ENCODE data around the gene UPF1. TPM values are rescaled to one million over a fixed set of nuclear protein-coding genes. Genes with fewer than 3 reads are reported as not detected.

UPF1 gene
- polyA plus RNA-seq, 2 of the 4 experiments (the other 2 are of a cell fraction), result 19.2 to 28.6 TPM

- TF ChIP-seq USF2 (IDR thresholded peaks at IDR 0.05), result no peak
- TF ChIP-seq ELK1 (IDR thresholded peaks at IDR 0.05; ENCODE audit: low read depth, low read length), result no peak
- TF ChIP-seq JUN (IDR thresholded peaks at IDR 0.05), result no peak
Observed at GRCh38 chr19:18853755-18854427, 22.1 kb downstream of the UPF1 start (continued).

- WGBS (ENCODE audit: missing lambda C conversion rate), result 96% methylated on average over 24 of the region's 33 CpGs
- ChIA-PET POLR2A (no interaction called here), CTCF (interaction anchor here (1.0 to 5.8 kb wide), 6 partner anchors 8 to 262 kb away, joined by 3 to 41 read pairs (median 4); no protein-coding TSS in a partner anchor)
Observed at GRCh38 chr19:18854982-18855381, 23.2 kb downstream of the UPF1 start.

More at GRCh38 chr19:18854982-18855381, 23.2 kb downstream of the UPF1 start:
- no peaks in the 10 kb centered on the region for H3K9me3 ChIP-seq
- H3K27ac ChIP-seq, result no peak overlapping the region
- ATAC-seq (no peak), DNase-seq (ENCODE audit: low read depth in 1 of 2, low spot score in 1 of 2) (no peak), FAIRE-seq (no peak)
- no peak overlapping the region for H3K4me3 ChIP-seq
- TF ChIP-seq NFE2L2 (conservative IDR thresholded peaks at IDR 0.05; ENCODE audit: low read length) (no peak), PBX3 (IDR thresholded peaks at IDR 0.05) (no peak), MAZ (IDR thresholded peaks at IDR 0.05; ENCODE audit: borderline replicate concordance, low read depth, low read length) (no peak), KDM5A (IDR thresholded peaks at IDR 0.05) (no peak), FOXS1 (CRISPR knock-in tag; IDR thresholded peaks at IDR 0.05) (no peak), HMGXB4 (CRISPR knock-in tag; IDR thresholded peaks at IDR 0.05; ENCODE audit: borderline replicate concordance) (no peak), JUN (IDR thresholded peaks at IDR 0.05) (no peak), RCOR1 (IDR thresholded peaks at IDR 0.05; ENCODE audit: low read depth, low read length) (no peak), CBX8 (IDR thresholded peaks at IDR 0.05) (no peak), CTCF (IDR thresholded peaks at IDR 0.05) (no peak), BHLHE40 (IDR thresholded peaks at IDR 0.05; ENCODE audit: low read depth, low read length) (no peak), RAD21 (conservative IDR thresholded peaks at IDR 0.05 in 1 of 2, IDR thresholded peaks at IDR 0.05 in 1 of 2) (no peak)
- H3K4me1 ChIP-seq, result no peaks in the 10 kb centered on the region
- H3K4me2 ChIP-seq, result no peak overlapping the region

Data from A549 (cell line).